ENCODE data around the gene THAP6.

DNA sequence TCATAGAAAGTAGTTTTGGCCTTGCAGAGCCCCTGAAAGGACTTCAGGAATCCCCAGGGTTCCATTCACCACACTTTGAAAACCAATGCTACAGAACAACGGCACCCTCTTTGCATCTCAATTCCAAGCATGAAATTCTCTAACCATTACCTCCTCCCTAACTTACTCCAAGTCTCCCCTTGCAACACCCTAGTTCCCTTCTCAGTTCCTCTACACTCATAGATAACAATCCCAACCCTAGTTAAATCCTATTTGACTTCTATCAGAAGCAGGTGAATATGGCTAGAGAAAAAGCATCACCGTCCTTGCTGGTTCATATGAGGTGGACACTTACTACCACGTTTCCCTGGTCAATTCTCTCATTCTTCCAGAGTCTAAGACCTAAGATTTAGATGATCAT lies 2.4 kb upstream of the THAP6 start:
- TF ChIP-seq ZNF302 (CRISPR knock-in tag; IDR thresholded peaks at IDR 0.05) (no peak), RNF2 (IDR thresholded peaks at IDR 0.05; ENCODE audit: borderline replicate concordance, low read depth) (no peak), GATA3 (IDR thresholded peaks at IDR 0.05; ENCODE audit: borderline replicate concordance) (no peak), CEBPB (IDR thresholded peaks at IDR 0.05) (no peak), CHD4 (IDR thresholded peaks at IDR 0.05; ENCODE audit: borderline replicate concordance) (no peak), POLR2A (IDR thresholded peaks at IDR 0.05; ENCODE audit: low read length) (no peak)
- TF ChIP-seq, protein P1, sequence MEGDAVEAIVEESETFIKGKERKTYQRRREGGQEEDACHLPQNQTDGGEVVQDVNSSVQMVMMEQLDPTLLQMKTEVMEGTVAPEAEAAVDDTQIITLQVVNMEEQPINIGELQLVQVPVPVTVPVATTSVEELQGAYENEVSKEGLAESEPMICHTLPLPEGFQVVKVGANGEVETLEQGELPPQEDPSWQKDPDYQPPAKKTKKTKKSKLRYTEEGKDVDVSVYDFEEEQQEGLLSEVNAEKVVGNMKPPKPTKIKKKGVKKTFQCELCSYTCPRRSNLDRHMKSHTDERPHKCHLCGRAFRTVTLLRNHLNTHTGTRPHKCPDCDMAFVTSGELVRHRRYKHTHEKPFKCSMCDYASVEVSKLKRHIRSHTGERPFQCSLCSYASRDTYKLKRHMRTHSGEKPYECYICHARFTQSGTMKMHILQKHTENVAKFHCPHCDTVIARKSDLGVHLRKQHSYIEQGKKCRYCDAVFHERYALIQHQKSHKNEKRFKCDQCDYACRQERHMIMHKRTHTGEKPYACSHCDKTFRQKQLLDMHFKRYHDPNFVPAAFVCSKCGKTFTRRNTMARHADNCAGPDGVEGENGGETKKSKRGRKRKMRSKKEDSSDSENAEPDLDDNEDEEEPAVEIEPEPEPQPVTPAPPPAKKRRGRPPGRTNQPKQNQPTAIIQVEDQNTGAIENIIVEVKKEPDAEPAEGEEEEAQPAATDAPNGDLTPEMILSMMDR (IDR thresholded peaks at IDR 0.05): no peak
- TF ChIP-seq, protein P2, sequence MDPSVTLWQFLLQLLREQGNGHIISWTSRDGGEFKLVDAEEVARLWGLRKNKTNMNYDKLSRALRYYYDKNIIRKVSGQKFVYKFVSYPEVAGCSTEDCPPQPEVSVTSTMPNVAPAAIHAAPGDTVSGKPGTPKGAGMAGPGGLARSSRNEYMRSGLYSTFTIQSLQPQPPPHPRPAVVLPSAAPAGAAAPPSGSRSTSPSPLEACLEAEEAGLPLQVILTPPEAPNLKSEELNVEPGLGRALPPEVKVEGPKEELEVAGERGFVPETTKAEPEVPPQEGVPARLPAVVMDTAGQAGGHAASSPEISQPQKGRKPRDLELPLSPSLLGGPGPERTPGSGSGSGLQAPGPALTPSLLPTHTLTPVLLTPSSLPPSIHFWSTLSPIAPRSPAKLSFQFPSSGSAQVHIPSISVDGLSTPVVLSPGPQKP (IDR thresholded peaks at IDR 0.05; ENCODE audit: low read depth, low read length): no peak

Measured in A549 (cell line).